ENCODE data around the gene SPATA17. TPM values are rescaled to one million over a fixed set of nuclear protein-coding genes. Genes with fewer than 3 reads are reported as not detected.

The SPATA17 gene
- total and polyA plus RNA-seq, 2 of the 8 experiments (the other 6 are each of a cell fraction or from before 2014, with no cell fraction given), result 0.17 to 0.48 TPM

GRCh38 chr1:217614200-217614712 is 16.9 kb upstream of the SPATA17 start:
- Histone ChIP-seq H3K27ac (ENCODE audit: low read depth, low read length) (no peak overlapping the region), H3K4me3 (ENCODE audit: extremely low read depth in 1 of 4, insufficient read depth in 2 of 4, low read depth in 3 of 4, low read length in 4 of 4) (no peak overlapping the region), H3K79me2 (ENCODE audit: control insufficient read depth in 1 of 2, insufficient read depth in 2 of 2, low read length in 2 of 2) (peaks cover 0 to 15% of the 10 kb centered on the region in 2 experiments; a peak in 2 of 4 replicates), H4K5ac (ENCODE audit: insufficient read length, low read depth, low read length) (no peak overlapping the region), H3K4me2 (ENCODE audit: insufficient read depth in 1 of 2, low read depth in 2 of 2, low read length in 2 of 2) (no peak overlapping the region), H2BK5ac (ENCODE audit: low read depth, low read length) (no peak overlapping the region), H3K14ac (ENCODE audit: insufficient read length) (no peak overlapping the region), H3K23ac (ENCODE audit: insufficient read length) (no peak overlapping the region), H3K79me1 (ENCODE audit: low read depth, low read length) (no peaks in the 10 kb centered on the region), H4K8ac (ENCODE audit: extremely low read depth, insufficient read depth, low read length) (no peak overlapping the region), H2AFZ (ENCODE audit: low read length) (no peak overlapping the region), H3K4me1 (replicated peaks in 1 of 4; ENCODE audit: control insufficient read depth in 3 of 4, insufficient read depth in 4 of 4, low read length in 3 of 4) (no peaks in the 10 kb centered on the region), H3K9me3 (ENCODE audit: insufficient read depth in 2 of 2, low read depth in 1 of 2, low read length in 1 of 2) (no peaks in the 10 kb centered on the region), H3K18ac (ENCODE audit: extremely low read depth, low read length) (no peak overlapping the region), H2BK20ac (ENCODE audit: low read length) (no peak overlapping the region), H3K36me3 (ENCODE audit: control insufficient read depth in 2 of 4, insufficient read depth in 4 of 4, low read length in 3 of 4) (peaks cover 0 to 17% (median 0%) of the 10 kb centered on the region in 4 experiments; a peak in 3 of 8 replicates), H2BK12ac (ENCODE audit: low read depth, low read length) (no peak overlapping the region), H4K91ac (replicated peaks; ENCODE audit: insufficient read length, low read length) (no peak overlapping the region), H3K27me3 (replicated peaks in 1 of 4; ENCODE audit: control insufficient read depth in 3 of 4, extremely low read depth in 1 of 4, insufficient read depth in 3 of 4, low read length in 3 of 4) (no peaks in the 10 kb centered on the region), H2AK5ac (ENCODE audit: low read depth, low read length) (no peak overlapping the region), H3K23me2 (ENCODE audit: low read depth, low read length) (no peaks in the 10 kb centered on the region), H3K56ac (replicated peaks; ENCODE audit: insufficient read length, low read depth, low read length) (no peak overlapping the region), H2BK15ac (ENCODE audit: low read length) (no peak overlapping the region), H4K20me1 (replicated peaks in 1 of 2; ENCODE audit: control insufficient read depth in 1 of 2, insufficient read depth in 2 of 2, low read length in 2 of 2) (no peaks in the 10 kb centered on the region), H3K4ac (replicated peaks; ENCODE audit: insufficient read length, low read depth, low read length) (no peak overlapping the region), H3K9ac (replicated peaks in 1 of 4; ENCODE audit: extremely low read depth in 1 of 4, low read depth in 3 of 4, low read length in 3 of 4) (no peak overlapping the region), H2BK120ac (replicated peaks; ENCODE audit: low read depth, low read length) (no peak overlapping the region)
- WGBS, 2 experiments (ENCODE audit: extremely low coverage in 1 of 2, insufficient coverage in 1 of 2, insufficient read length in 1 of 2, insufficient replicate concordance in 2 of 2, low coverage in 1 of 2, low lambda C conversion rate in 2 of 2, missing lambda C conversion rate in 1 of 2), result 85% methylated on average over 3 of the region's 3 CpGs; no CpG with 5 or more reads in 1 of the 2 experiments
- ChIA-PET POLR2A (ENCODE audit: partially characterized antibody) (no interaction called here), CTCF (ENCODE audit: partially characterized antibody) (interaction anchor here (0.8 to 1.2 kb wide), 3 partner anchors 9 to 24 kb away, joined by 3 read pairs; no protein-coding TSS in a partner anchor)
- FAIRE-seq (no peak), DNase-seq (ENCODE audit: low read depth in 1 of 2, low spot score in 2 of 2) (no peak)
- TF ChIP-seq HDAC2 (IDR thresholded peaks at IDR 0.05; ENCODE audit: borderline replicate concordance in 1 of 2, low read depth in 2 of 2, low read length in 2 of 2) (no peak), RNF2 (IDR thresholded peaks at IDR 0.05; ENCODE audit: borderline replicate concordance, low read depth, low read length, missing control alignments, poor library complexity, severe bottlenecking) (no peak), BRCA1 (IDR thresholded peaks at IDR 0.05; ENCODE audit: low read depth, low read length) (no peak), CTCF (IDR thresholded peaks at IDR 0.05; ENCODE audit: control extremely low read depth in 1 of 3, insufficient read depth in 1 of 3, low read depth in 1 of 3, low read length in 3 of 3) (no peak), NANOG (IDR thresholded peaks at IDR 0.05; ENCODE audit: insufficient read depth, low read depth, low read length, poor library complexity, severe bottlenecking) (no peak), EGR1 (IDR thresholded peaks at IDR 0.05; ENCODE audit: borderline replicate concordance, low read depth, low read length) (no peak)

Data from H1 (cell line).